A172 (cell line): Measurements from ENCODE around the gene CHMP1A. TPM values are rescaled to one million over a fixed set of nuclear protein-coding genes. Genes with fewer than 3 reads are reported as not detected.
"Not testable (repeated sequence)": the region's sequence is repeated elsewhere in the genome, so short reads cannot be mapped to it uniquely, and the experiment has no call there.

Source experiments
- DNase-seq: peaks from one replicate; pipeline ENCODE4 v3.0.0-alpha.2; 2015; ENCODE audit warnings: low spot score
- total RNA-seq: library from RNA; depleted of rRNA; stranded (reverse); fragments of >200 nt; shearing (Covaris generic); gene quantifications from 2 replicates; pipeline ENCODE4 v1.2.3, GENCODE V29; 2014; rRNA removed

Gene CHMP1A
- 83.6 and 105 TPM in 2 replicates for total RNA-seq

GRCh38 chr16:89657442-89658220 is at the start of gene CHMP1A, which contains the start of gene SPATA33:
TSS of gene CHMP1A (minus strand) at chr16:89657708. CDS start at chr16:89657588, 120 bp downstream.
TSS of gene SPATA33 (plus strand) at chr16:89657836. CDS start at chr16:89657912, 76 bp downstream.
- peak; percentile 79 for DNase-seq

- no peak for DNase-seq
These were observed 49.2 kb upstream of the CHMP1A start for GRCh38 chr16:89706518-89707260.

DNA sequence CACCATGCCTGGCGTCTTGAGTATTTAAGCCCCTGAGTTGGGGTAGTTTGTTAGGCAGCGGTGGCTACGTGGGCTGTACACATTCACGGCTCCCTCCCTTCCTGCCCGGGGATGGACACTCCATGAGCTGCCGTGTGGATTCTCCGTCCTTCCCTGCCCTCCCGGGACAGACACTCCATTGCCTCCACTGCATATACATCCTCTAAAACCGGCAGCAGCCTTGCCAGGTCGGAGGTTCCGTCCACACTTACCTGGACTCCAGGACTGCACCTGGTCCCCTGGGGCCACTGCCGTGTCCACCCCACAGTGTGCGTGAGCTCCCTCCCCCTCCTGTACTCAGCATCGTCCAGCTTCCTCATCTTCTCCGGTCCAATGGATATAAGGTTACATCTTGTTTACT is 47.5 kb upstream of the CHMP1A start:
- no peak for DNase-seq

DNA sequence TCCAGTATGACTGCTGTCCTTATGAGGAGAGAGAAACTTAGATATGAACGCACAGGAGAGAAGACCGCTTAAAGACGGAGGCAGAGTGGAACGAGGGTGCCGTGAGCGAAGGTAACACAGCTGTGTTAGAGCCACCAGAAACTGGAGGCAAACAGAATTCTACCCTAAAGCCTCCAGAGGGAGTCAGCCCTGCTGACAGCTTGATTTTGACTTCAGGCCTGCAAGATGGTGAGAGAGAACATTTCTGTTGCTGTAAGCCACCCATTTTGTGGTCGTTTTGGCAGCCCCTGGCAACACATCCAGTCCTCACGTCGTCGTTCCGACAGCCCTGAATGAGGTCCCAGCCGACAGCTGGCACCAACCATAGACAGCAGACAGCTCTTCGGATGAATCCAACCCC is 46.8 kb upstream of the CHMP1A start:
- no peak for DNase-seq

DNA sequence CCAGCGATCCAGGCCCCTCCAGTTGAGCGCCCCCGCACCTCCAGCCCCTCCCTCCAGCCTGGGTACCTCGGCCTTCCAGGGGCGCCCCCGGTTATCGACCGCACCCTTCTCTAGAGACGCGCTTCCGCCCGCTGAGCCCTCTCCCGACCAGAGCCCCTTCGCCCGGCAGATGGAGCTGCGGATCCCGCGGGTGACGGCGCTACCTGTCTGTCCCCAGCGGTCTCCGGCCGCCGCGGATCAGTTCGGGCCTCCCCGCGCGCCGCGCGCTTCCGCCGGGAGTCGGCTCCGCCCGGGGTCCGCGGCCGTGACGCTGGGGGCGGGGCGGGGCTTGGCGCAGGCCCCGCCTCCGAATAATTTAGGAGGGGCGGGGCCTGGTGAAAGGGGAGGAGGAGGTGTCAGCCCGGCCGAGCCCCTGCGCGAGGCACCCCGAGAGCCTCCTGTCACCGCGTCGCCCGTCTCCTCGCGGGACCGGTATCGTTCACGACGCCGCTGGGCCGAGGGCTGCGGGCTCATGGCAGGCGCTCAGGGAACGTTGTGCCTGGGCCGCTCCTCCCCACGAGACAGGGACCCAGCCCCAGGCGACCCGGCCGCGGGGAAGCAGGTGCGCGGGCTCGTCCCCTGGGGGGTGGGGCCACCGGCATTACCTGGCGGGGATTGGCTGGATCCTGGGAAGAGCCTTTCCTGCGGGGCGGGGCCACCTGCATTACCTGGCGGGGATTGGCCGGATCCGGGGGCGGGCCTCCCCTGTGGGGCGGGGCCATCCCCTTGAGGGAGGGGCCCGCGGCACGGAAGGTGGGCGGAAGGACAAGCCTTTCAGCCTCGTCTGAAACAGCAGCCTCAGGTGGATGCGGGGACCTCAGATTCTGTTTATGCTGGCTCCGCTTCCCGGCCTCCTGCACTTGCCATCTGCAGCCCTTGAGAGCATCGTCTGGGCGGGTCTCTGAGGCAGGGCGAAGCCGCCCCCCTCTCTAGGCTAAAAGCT is 44.2 kb upstream of the CHMP1A start, which contains the start of gene SPATA2L:
Gene SPATA2L (minus strand): TSS at position 281 of the 982 bp plus-strand sequence. CDS start 473 bp downstream, outside the sequence.
- DNase-seq, result peak; percentile 90

- DNase-seq, result no peak
These were observed 43.3 kb upstream of the CHMP1A start for GRCh38 chr16:89700649-89701424.

DNA sequence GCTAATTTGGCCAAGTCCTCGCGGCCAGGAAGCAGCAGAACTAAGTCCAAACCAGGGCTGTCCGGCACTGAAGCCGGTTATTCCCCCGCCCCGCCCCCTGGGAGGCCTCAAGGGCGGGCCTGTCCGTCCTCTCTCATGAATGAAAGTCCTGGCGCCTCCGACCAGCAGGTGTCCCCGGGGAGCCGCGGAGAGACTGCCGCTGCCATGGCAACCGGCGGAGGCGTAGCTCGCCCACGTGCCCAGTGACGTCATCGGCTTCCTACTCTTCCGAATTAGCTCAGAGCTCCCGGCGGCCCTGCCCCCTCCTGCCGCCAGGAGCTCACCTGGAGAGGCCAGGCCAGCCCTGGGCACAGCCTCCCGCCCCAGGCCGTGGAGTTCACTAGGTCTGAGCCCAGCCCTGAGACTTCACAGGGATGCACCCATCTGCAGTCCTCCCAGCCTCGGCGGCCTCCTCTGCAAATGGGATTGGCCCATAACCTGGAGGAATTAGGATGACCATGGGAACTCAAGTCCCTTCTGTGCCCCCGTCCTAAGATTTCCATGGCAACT is 42.7 kb upstream of the CHMP1A start:
- DNase-seq, result peak; percentile 98

DNA sequence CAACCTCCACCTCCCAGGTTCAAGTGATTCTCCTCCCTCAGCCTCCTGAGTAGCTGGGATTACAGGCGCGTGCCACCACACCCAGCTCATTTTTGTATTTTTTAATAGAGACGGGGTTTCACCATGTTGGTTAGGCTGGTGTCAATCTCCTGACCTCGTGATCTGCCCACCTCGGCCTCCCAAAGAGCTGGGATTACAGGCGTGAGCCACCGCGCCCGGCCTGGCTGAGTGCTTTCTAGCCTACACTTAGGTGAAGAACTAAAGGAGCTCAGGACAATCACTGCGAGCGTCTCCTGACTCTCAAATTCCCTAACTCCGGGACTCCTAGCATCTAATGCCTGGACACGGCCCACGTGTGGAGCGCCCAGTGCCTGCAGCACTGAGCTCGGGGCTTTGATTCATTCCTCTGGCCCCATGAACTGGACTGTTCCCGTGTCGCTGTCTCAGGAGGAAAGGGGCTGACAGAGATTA is 42.2 kb upstream of the CHMP1A start:
- DNase-seq, result not testable (repeated sequence)

GRCh38 chr16:89698717-89699116 is 41.2 kb upstream of the CHMP1A start:
- not testable (repeated sequence) for DNase-seq

DNA sequence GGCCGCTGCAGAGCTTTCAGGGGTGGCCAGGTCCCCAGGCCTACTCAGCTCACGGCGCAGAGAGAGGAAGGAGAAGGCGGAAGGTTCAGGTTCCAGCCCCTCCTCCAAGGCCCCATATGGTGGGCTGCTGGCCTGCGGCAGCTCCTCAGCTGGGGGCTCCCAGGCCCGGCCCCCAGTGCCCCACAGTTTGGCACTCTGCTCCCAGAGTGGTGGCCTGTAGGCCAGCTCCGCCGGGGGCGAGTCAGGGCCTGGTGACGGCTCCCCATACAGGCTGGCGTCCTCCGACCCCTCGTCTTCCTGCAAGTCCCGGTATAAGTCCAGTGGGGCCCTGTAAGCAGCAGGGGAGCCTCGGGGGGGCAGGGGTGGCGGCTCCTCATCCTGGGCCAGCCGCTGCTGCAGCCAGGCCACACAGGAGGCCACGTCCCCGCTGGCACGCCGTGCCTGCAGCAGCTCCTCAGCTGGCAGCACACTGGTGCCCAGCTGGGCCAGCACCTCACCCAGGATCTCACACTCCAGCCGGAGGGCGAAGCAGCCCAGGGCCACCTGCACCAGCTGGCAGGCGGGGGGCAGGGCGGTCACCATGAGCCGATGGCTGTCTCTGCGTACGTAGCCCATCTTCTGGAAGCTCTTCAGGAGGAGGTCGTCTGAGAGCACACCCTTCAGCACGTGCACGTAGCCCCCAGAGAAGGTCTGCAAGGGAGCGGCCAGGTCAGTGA is 40.3 kb upstream of the CHMP1A start:
- DNase-seq, result no peak

GRCh38 chr16:89697161-89697615 is 39.7 kb upstream of the CHMP1A start:
- no peak for DNase-seq

GRCh38 chr16:89696670-89697128 is 39.2 kb upstream of the CHMP1A start:
- no peak for DNase-seq

GRCh38 chr16:89695875-89696669 is 38.6 kb upstream of the CHMP1A start:
- DNase-seq, result no peak

GRCh38 chr16:89695086-89695874 is 37.8 kb upstream of the CHMP1A start:
- no peak for DNase-seq

- DNase-seq, result not testable (repeated sequence)
These were observed 37.2 kb upstream of the CHMP1A start for GRCh38 chr16:89694784-89695085.

- no peak for DNase-seq
These were observed 36.6 kb upstream of the CHMP1A start for GRCh38 chr16:89693931-89694783.

- no peak for DNase-seq
These were observed 35.8 kb upstream of the CHMP1A start for GRCh38 chr16:89693289-89693731.
